ENCODE measurements around the gene NDRG2. TPM values are rescaled to one million over a fixed set of nuclear protein-coding genes. Genes with fewer than 3 reads are reported as not detected.
"Not testable (repeated sequence)": the region's sequence is repeated elsewhere in the genome, so short reads cannot be mapped to it uniquely, and the experiment has no call there.

The NDRG2 gene
- total RNA-seq, 1 donor from 2014 or later = 1.9 TPM

DNA sequence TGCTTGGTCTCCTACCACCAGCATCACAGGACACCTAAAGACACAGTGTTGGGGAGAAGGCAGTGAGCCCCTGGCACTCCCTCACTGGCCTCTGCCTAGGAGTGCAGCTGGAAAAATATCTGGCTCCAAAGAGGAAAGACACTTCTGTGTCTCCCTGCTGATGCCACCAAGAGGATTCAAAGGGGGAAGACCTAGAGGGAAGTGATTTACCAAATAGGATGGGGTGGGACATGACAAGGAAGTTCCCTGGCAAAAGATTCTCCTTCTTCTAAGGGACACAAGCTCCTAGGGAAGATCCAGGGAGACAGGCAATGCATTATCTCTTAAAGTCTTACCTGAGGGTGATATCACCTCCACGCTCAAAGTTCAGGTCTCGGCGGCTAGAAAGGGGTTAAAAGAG lies 6.1 kb downstream of the NDRG2 start:
- Mint-ChIP-seq H3K36me3 (ENCODE audit: low read depth) (no peaks in the 10 kb centered on the region), H3K4me1 (peaks cover 7% of the 10 kb centered on the region), H3K9me3 (no peaks in the 10 kb centered on the region), H3K4me3 (no peak overlapping the region), H3K27me3 (peaks cover 39% of the 10 kb centered on the region), H3K27ac (no peak overlapping the region)
- intact Hi-C loops (cut with micrococcal nuclease) = no loop called here
- DNase-seq = no peak

- Mint-ChIP-seq H3K27ac (no peak overlapping the region), H3K4me1 (peaks cover 6% of the 10 kb centered on the region)
- intact Hi-C loops (cut with micrococcal nuclease) = no loop called here
Measured at GRCh38 chr14:21018286-21018685, 6.6 kb downstream of the NDRG2 start.

GRCh38 chr14:21017528-21018245 lies 7.2 kb downstream of the NDRG2 start:
- DNase-seq = no peak
- Mint-ChIP-seq H3K27ac (no peak overlapping the region), H3K36me3 (ENCODE audit: low read depth) (no peaks in the 10 kb centered on the region), H3K4me1 (peaks cover 4% of the 10 kb centered on the region), H3K9me3 (no peaks in the 10 kb centered on the region), H3K27me3 (peaks cover 31% of the 10 kb centered on the region), H3K4me3 (no peak overlapping the region)
- intact Hi-C loops (cut with micrococcal nuclease) = no loop called here

More at GRCh38 chr14:21018286-21018685, 6.6 kb downstream of the NDRG2 start:
- DNase-seq = no peak
- no peaks in the 10 kb centered on the region for H3K9me3 Mint-ChIP-seq
- H3K36me3 Mint-ChIP-seq (ENCODE audit: low read depth) = no peaks in the 10 kb centered on the region
- no peak overlapping the region for H3K4me3 Mint-ChIP-seq
- H3K27me3 Mint-ChIP-seq = peaks cover 34% of the 10 kb centered on the region

DNA sequence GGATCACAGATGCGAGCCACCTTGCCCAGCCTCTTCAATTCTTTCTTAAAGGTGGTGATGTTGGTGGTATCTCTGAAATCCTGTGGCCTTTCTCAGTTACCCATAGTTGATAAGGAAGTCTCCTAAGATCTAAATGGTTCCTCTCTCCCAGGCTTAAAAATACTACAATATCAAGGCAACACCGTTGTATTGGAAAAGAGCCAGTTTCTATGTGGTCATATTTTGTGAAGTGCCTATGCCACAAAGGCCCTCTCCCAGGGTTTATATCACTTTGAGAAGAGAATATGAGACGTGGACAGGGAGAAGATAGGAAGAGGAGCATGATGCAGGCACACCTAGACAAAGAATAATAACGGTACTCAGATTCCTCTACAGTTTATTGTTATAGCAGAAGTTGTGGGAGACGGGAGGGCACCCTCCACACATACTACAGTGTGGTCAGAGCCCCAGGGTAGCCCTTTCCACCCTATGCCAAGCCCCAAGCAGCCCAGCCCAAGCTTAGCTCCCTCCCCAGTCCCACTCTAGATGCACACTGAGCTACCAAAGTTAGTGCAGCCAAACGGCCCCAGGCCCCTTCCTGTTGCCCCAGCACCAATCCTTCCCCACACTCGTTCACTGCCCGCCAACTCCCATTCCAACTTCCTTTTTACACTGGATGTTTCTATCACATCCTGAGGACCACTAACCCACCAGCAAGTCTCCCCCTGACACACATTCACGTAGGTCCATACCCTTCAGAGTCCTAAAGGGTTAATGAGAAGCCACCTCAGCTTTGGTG lies 8.3 kb downstream of the NDRG2 start:
- no peak for DNase-seq
- no peak overlapping the region for H3K27ac Mint-ChIP-seq
- no peaks in the 10 kb centered on the region for H3K36me3 Mint-ChIP-seq (ENCODE audit: low read depth)
- H3K27me3 Mint-ChIP-seq = peaks cover 30% of the 10 kb centered on the region
- H3K9me3 Mint-ChIP-seq = no peaks in the 10 kb centered on the region
- intact Hi-C loops (cut with micrococcal nuclease) = no loop called here
- no peak overlapping the region for H3K4me3 Mint-ChIP-seq
- peaks cover 2% of the 10 kb centered on the region for H3K4me1 Mint-ChIP-seq

DNA sequence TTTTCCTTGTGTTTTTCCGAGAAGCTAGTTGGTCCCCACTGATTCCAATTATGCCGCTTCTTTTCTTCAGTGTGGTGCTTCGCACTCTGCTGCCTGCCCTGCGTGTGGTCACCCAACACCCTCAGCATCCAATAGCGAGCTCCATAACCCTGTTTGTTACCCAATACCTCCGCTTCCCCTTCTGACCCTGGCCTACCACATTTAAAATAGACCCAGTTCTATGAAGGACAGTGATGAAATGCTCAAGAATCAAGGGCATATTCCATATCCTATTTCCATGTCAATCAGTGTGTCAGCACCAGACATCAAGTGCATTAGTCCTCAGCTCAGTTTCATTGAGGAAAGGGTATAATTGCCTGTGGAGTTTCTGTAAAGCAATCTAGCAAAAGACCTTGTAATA lies 9.5 kb downstream of the NDRG2 start:
- Mint-ChIP-seq H3K9me3 (no peaks in the 10 kb centered on the region), H3K4me1 (peaks cover 2% of the 10 kb centered on the region), H3K27ac (no peak overlapping the region), H3K36me3 (ENCODE audit: low read depth) (no peaks in the 10 kb centered on the region), H3K4me3 (no peak overlapping the region), H3K27me3 (peaks cover 30% of the 10 kb centered on the region)
- intact Hi-C loops (cut with micrococcal nuclease) = no loop called here
- DNase-seq = no peak

- Mint-ChIP-seq H3K36me3 (ENCODE audit: low read depth) (no peaks in the 10 kb centered on the region), H3K4me3 (no peak overlapping the region), H3K4me1 (peaks cover 2% of the 10 kb centered on the region), H3K27me3 (peaks cover 30% of the 10 kb centered on the region), H3K27ac (no peak overlapping the region), H3K9me3 (no peaks in the 10 kb centered on the region)
- peak; percentile 94 for DNase-seq
- intact Hi-C loops (cut with micrococcal nuclease) = loop anchor here (1.0 kb wide), 3 partner anchors 26 to 90 kb away; no protein-coding TSS in a partner anchor
Measured at GRCh38 chr14:21014761-21015190, 10.1 kb downstream of the NDRG2 start.

GRCh38 chr14:21011136-21011535 lies 13.7 kb downstream of the NDRG2 start:
- H3K9me3 Mint-ChIP-seq = no peaks in the 10 kb centered on the region
- H3K36me3 Mint-ChIP-seq (ENCODE audit: low read depth) = no peaks in the 10 kb centered on the region
- no peak overlapping the region for H3K27ac Mint-ChIP-seq
- intact Hi-C loops (cut with micrococcal nuclease) = no loop called here
- DNase-seq = no peak
- H3K27me3 Mint-ChIP-seq = peaks cover 34% of the 10 kb centered on the region
- H3K4me1 Mint-ChIP-seq = peaks cover 2% of the 10 kb centered on the region
- no peak overlapping the region for H3K4me3 Mint-ChIP-seq

- DNase-seq; H3K9me3 Mint-ChIP-seq; H3K27ac Mint-ChIP-seq; H3K4me3 Mint-ChIP-seq; H3K4me1 Mint-ChIP-seq; intact Hi-C loops (cut with micrococcal nuclease); H3K36me3 Mint-ChIP-seq (ENCODE audit: low read depth): not testable (repeated sequence)
- H3K27me3 Mint-ChIP-seq = peaks cover 28% of the 10 kb centered on the region
Measured at GRCh38 chr14:21009721-21010120, 15.1 kb downstream of the NDRG2 start.

DNA sequence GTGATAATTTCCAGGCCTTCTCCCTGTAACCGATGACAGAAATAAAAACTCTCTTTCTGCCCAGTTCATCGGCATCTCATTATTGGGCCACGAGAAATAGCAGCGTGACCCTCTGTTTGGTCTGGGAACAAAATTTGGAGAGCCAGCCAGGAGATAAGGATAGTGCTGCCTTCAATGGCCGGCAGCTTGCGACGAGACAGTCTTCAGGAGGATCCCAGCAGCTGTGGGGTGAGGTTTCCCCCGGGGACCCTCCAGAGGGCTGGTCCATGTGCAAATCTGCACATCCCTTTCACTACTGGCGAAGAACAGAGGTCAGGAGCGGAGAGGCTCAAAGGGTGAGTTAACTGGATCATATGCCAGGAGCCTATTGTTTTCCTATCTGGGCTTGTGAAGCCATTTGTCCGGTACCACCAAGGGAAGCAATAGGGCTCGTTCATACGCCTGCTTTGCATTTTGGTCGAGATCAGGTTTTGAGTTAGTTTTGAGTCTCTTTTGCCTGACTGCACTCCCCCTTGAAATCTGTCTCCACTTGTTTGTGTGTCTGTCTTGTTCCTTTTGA lies 21.0 kb downstream of the NDRG2 start:
- H3K27me3 Mint-ChIP-seq = peaks cover 3% of the 10 kb centered on the region
- no peak overlapping the region for H3K27ac Mint-ChIP-seq
- no peak overlapping the region for H3K4me3 Mint-ChIP-seq
- intact Hi-C loops (cut with micrococcal nuclease) = no loop called here
- no peaks in the 10 kb centered on the region for H3K4me1 Mint-ChIP-seq
- H3K36me3 Mint-ChIP-seq (ENCODE audit: low read depth) = no peaks in the 10 kb centered on the region
- H3K9me3 Mint-ChIP-seq = no peaks in the 10 kb centered on the region
- DNase-seq = no peak

- peaks cover 2% of the 10 kb centered on the region for H3K4me1 Mint-ChIP-seq
- peaks cover 11% of the 10 kb centered on the region for H3K36me3 Mint-ChIP-seq (ENCODE audit: low read depth)
- H3K27ac Mint-ChIP-seq = no peak overlapping the region
- H3K9me3 Mint-ChIP-seq = no peaks in the 10 kb centered on the region
- H3K27me3 Mint-ChIP-seq = no peaks in the 10 kb centered on the region
- H3K4me3 Mint-ChIP-seq = no peak overlapping the region
- intact Hi-C loops (cut with micrococcal nuclease) = no loop called here
- DNase-seq = no peak
Measured at GRCh38 chr14:21001218-21001617, 23.6 kb downstream of the NDRG2 start.

- peaks cover 2% of the 10 kb centered on the region for H3K4me1 Mint-ChIP-seq
- H3K27me3 Mint-ChIP-seq = no peaks in the 10 kb centered on the region
- no peaks in the 10 kb centered on the region for H3K9me3 Mint-ChIP-seq
- DNase-seq = no peak
- peaks cover 27% of the 10 kb centered on the region for H3K36me3 Mint-ChIP-seq (ENCODE audit: low read depth)
- intact Hi-C loops (cut with micrococcal nuclease) = no loop called here
- H3K4me3 Mint-ChIP-seq = no peak overlapping the region
- H3K27ac Mint-ChIP-seq = no peak overlapping the region
Measured at GRCh38 chr14:20999591-20999990, 25.3 kb downstream of the NDRG2 start.

DNA sequence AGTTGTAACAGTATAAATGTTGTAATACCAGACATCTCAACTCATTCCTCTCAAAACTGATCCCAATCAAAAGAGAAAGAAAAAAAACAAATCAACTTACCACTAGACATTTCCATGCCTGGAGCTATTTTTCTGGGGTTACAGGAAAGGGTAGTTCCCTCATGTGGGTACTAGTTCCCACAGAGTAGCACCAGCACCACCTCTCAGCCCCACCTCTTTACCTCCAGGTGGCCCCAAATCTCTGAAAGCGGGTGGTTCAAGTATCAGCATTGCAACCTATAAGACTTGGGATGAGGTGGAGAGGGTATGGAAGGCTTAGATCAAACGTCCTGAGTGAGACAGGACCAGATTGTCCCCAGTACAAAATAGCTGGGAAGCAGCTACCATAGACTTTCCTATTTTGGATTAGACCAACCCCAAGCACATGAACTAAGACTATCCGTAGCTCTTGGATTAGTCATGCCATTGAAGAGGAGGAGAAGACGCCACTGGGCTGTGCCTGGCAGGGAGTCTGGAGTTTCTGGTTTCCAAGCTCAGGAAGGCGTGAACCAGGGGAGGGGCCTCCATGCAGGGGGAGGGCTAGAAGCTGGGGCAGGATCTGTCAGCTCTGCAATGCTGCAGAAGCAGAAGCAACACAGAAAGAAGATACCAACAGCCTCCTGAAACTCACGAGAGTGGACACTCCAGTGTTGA lies 26.0 kb downstream of the NDRG2 start, which contains the start of gene SLC39A2:
SLC39A2 (plus strand) TSS at position 620 of the 693 bp plus-strand sequence. CDS start 154 bp downstream, outside the sequence.
- no peaks in the 10 kb centered on the region for H3K27me3 Mint-ChIP-seq
- no peak within 1 kb of the TSS for H3K4me3 Mint-ChIP-seq
- H3K9me3 Mint-ChIP-seq = no peaks in the 10 kb centered on the region
- intact Hi-C loops (cut with micrococcal nuclease) = no loop called here
- peaks cover 2% of the 10 kb centered on the region for H3K4me1 Mint-ChIP-seq
- no peak for DNase-seq
- H3K36me3 Mint-ChIP-seq (ENCODE audit: low read depth) = peaks cover 33% of the 10 kb centered on the region
- H3K27ac Mint-ChIP-seq = no peak within 1 kb of the TSS

- H3K27ac Mint-ChIP-seq = no peak overlapping the region
- intact Hi-C loops (cut with micrococcal nuclease) = no loop called here
- no peak for DNase-seq
- H3K4me1 Mint-ChIP-seq = peaks cover 2% of the 10 kb centered on the region
- H3K27me3 Mint-ChIP-seq = no peaks in the 10 kb centered on the region
- H3K36me3 Mint-ChIP-seq (ENCODE audit: low read depth) = peaks cover 36% of the 10 kb centered on the region
- no peak overlapping the region for H3K4me3 Mint-ChIP-seq
- H3K9me3 Mint-ChIP-seq = no peaks in the 10 kb centered on the region
Measured at GRCh38 chr14:20998139-20998538, 26.7 kb downstream of the NDRG2 start.

Measured in activated CD4-positive, alpha-beta T cell treated with anti-CD3 and anti-CD28 coated beads, Interleukin-2, amount 10 ng/mL, durations not matched to agents 24 days and 14 days (primary cell).